Fibroblast of lung (primary cell): ENCODE data around the gene FGF18. TPM values are rescaled to one million over a fixed set of nuclear protein-coding genes. Genes with fewer than 3 reads are reported as not detected.

Source experiments
- DNase-seq, 2 donors: peaks; one replicate each; pipeline versions ENCODE4 v3.0.0 to v3.0.0-alpha.2; 2010; ENCODE audit warnings: low read depth in 2 of 2
- H2AFZ ChIP-seq: 2 replicates; pipeline ENCODE4 v1.5.1; 2012; ENCODE audit warnings: low read length, control low read depth, inconsistent platforms
- H3K27ac ChIP-seq: 2 replicates; pipeline ENCODE4 v1.5.1; 2011; ENCODE audit warnings: low read length, control low read depth; ENCODE audit not compliant: insufficient read depth
- H3K27me3 ChIP-seq: 2 replicates; pipeline ENCODE4 v1.5.1; 2011; ENCODE audit warnings: mild to moderate bottlenecking, low read length; ENCODE audit not compliant: control insufficient read depth, insufficient read depth
- H3K36me3 ChIP-seq: 2 replicates; pipeline ENCODE4 v1.5.1; 2011; ENCODE audit warnings: low read length; ENCODE audit not compliant: control insufficient read depth, insufficient read depth
- H3K4me1 ChIP-seq: 2 replicates; pipeline ENCODE4 v1.5.1; 2011; ENCODE audit warnings: low read length; ENCODE audit not compliant: control insufficient read depth, insufficient read depth; ENCODE audit errors: extremely low read depth
- H3K4me2 ChIP-seq: 2 replicates; pipeline ENCODE4 v1.5.1; 2011; ENCODE audit warnings: low read length, control low read depth; ENCODE audit not compliant: insufficient read depth; ENCODE audit errors: extremely low read depth
- H3K4me3 ChIP-seq, 4 experiments: fragments of 200-600 bp in 1 of 4; sonication (generic) in 1 of 4; replicated peaks in 1 of 4; 2 replicates each; pipeline ENCODE4 v1.5.1; 2011 to 2016; ENCODE audit warnings: low read length in 4 of 4, low read depth in 3 of 4, mild to moderate bottlenecking in 3 of 4, control low read depth in 2 of 4, inconsistent platforms in 1 of 4, mixed read lengths in 1 of 4; ENCODE audit not compliant: insufficient read depth in 1 of 4; ENCODE audit errors: control extremely low read depth in 1 of 4
- H3K79me2 ChIP-seq: 2 replicates; pipeline ENCODE4 v1.5.1; 2012; ENCODE audit warnings: mild to moderate bottlenecking, low read length, inconsistent platforms; ENCODE audit not compliant: control insufficient read depth, insufficient read depth
- H3K9ac ChIP-seq: 2 replicates; pipeline ENCODE4 v1.5.1; 2011; ENCODE audit warnings: mild to moderate bottlenecking, low read length, control low read depth; ENCODE audit not compliant: insufficient read depth
- H3K9me3 ChIP-seq: 2 replicates; pipeline ENCODE4 v1.5.1; 2012; ENCODE audit warnings: low read depth, low read length; ENCODE audit not compliant: control insufficient read depth, insufficient read depth
- H4K20me1 ChIP-seq: 2 replicates; pipeline ENCODE4 v1.5.1; 2011; ENCODE audit warnings: low read length; ENCODE audit not compliant: control insufficient read depth, insufficient read depth; ENCODE audit errors: extremely low read depth
- CTCF ChIP-seq, 2 donors: IDR thresholded peaks in 1 of 2; conservative IDR thresholded peaks in 1 of 2; 1 replicate in 1 of 2; 2 replicates in 1 of 2; pipeline ENCODE4 v1.5.1; 2011 to 2012; ENCODE audit warnings: low read length in 2 of 2, control low read depth in 1 of 2, inconsistent platforms in 1 of 2, low read depth in 1 of 2, mild to moderate bottlenecking in 1 of 2
- EZH2 ChIP-seq: IDR thresholded peaks from 2 replicates; pipeline ENCODE4 v1.5.1; 2012; ENCODE audit warnings: low read length, control low read depth, mild to moderate bottlenecking; ENCODE audit errors: missing control alignments
- polyA plus RNA-seq, 2 donors: library from polyadenylated mRNA; depleted of rRNA in 1 of 2; stranded (reverse) in 1 of 2; unstranded in 1 of 2; fragments of >200 nt; gene quantifications; 2 replicates each; pipeline ENCODE4 v1.2.1, GENCODE V29; 2011 to 2012; ENCODE audit warnings: missing spikeins in 1 of 2
- total RNA-seq: library from RNA; depleted of rRNA; stranded (reverse); fragments of >200 nt; gene quantifications from 2 replicates; pipeline ENCODE4 v1.2.1, GENCODE V29; 2014

The FGF18 gene
- total and polyA plus RNA-seq, 2 donors (not counting 1 experiment from before 2014, with no cell fraction given), result 0.33 to 19.3 TPM

- Histone ChIP-seq H3K27me3 (no peaks in the 10 kb centered on the region), H3K4me3 (no peak overlapping the region), H3K27ac (no peak overlapping the region), H3K4me1 (no peaks in the 10 kb centered on the region), H3K9ac (no peak overlapping the region), H3K4me2 (no peak overlapping the region), H4K20me1 (peaks cover 18% of the 10 kb centered on the region), H2AFZ (no peak overlapping the region), H3K79me2 (peaks cover 35% of the 10 kb centered on the region), H3K36me3 (peaks cover under 1% of the 10 kb centered on the region), H3K9me3 (no peaks in the 10 kb centered on the region)
- no peak for TF ChIP-seq EZH2
- TF ChIP-seq CTCF (conservative IDR thresholded peaks at IDR 0.05 in 1 of 2, IDR thresholded peaks at IDR 0.05 in 1 of 2; ENCODE audit: low read depth in 1 of 2, low read length in 2 of 2), result no peak
- no peak for DNase-seq
Measured at GRCh38 chr5:171386006-171386671, 33.3 kb upstream of the FGF18 start.

GRCh38 chr5:171386861-171387344 is 32.5 kb upstream of the FGF18 start:
- Histone ChIP-seq H3K4me1 (no peaks in the 10 kb centered on the region), H3K9ac (peak overlapping the region; percentile 86), H4K20me1 (peaks cover 20% of the 10 kb centered on the region), H3K27ac (peak overlapping the region; percentile 89), H3K9me3 (no peaks in the 10 kb centered on the region), H3K36me3 (peaks cover 3% of the 10 kb centered on the region), H3K27me3 (no peaks in the 10 kb centered on the region), H3K4me2 (peak overlapping the region; percentile 93), H2AFZ (peak overlapping the region; percentile 93), H3K4me3 (peak overlapping the region; percentile 79 to 95 (median 90)), H3K79me2 (peaks cover 42% of the 10 kb centered on the region)
- DNase-seq, result no peak
- TF ChIP-seq CTCF (conservative IDR thresholded peaks at IDR 0.05 in 1 of 2, IDR thresholded peaks at IDR 0.05 in 1 of 2; ENCODE audit: low read depth in 1 of 2, low read length in 2 of 2), result no peak
- no peak for TF ChIP-seq EZH2

GRCh38 chr5:171387345-171387969 is 32.0 kb upstream of the FGF18 start, which contains the start of gene NPM1:
TSS of gene NPM1 (plus strand) at chr5:171387849. CDS start at chr5:171387949, 100 bp downstream.
- Histone ChIP-seq H3K4me2 (peak within 1 kb of the TSS; percentile 93), H2AFZ (peak within 1 kb of the TSS; percentile 93), H3K9ac (peak within 1 kb of the TSS; percentile 86), H3K27ac (peak within 1 kb of the TSS; percentile 89), H3K27me3 (no peaks in the 10 kb centered on the region), H3K36me3 (peaks cover 6% of the 10 kb centered on the region), H3K4me1 (no peaks in the 10 kb centered on the region), H3K4me3 (peak within 1 kb of the TSS; percentile 79 to 95 (median 90)), H3K79me2 (peaks cover 48% of the 10 kb centered on the region), H4K20me1 (peaks cover 20% of the 10 kb centered on the region), H3K9me3 (no peaks in the 10 kb centered on the region)
- TF ChIP-seq EZH2 (no peak), CTCF (conservative IDR thresholded peaks at IDR 0.05 in 1 of 2, IDR thresholded peaks at IDR 0.05 in 1 of 2; ENCODE audit: low read depth in 1 of 2, low read length in 2 of 2) (no peak)
- DNase-seq, result peak; percentile 98 to 99
